KOPT-K1 (cell line): Measurements from ENCODE around the gene PTK7.

Experiments
- H3K27ac ChIP-seq: fragments of 200-600 bp; sonication (generic); 2 replicates; pipeline ENCODE4 v1.5.1; 2016; ENCODE audit warnings: antibody characterized with exemption, mild to moderate bottlenecking, low read depth, low read length; ENCODE audit not compliant: poor library complexity, severe bottlenecking
- H3K36me3 ChIP-seq: fragments of 200-600 bp; sonication (generic); 2 replicates; pipeline ENCODE4 v1.5.1; 2017; ENCODE audit warnings: antibody characterized with exemption, mild to moderate bottlenecking, low read length, moderate library complexity; ENCODE audit not compliant: insufficient read depth
- H3K9me3 ChIP-seq: fragments of 200-600 bp; sonication (generic); 2 replicates; pipeline ENCODE4 v1.5.1; 2017; ENCODE audit warnings: antibody characterized with exemption, low read length, mild to moderate bottlenecking; ENCODE audit not compliant: insufficient read depth, poor library complexity, severe bottlenecking

PTK7 gene

GRCh38 chr6:43047998-43048397, 28.1 kb upstream of the PTK7 start:
- Histone ChIP-seq H3K36me3 (peaks cover 71% of the 10 kb centered on the region), H3K9me3 (no peaks in the 10 kb centered on the region), H3K27ac (no peak overlapping the region)

GRCh38 chr6:43050981-43051380, 25.1 kb upstream of the PTK7 start:
- Histone ChIP-seq H3K36me3 (peaks cover 56% of the 10 kb centered on the region), H3K27ac (no peak overlapping the region), H3K9me3 (no peaks in the 10 kb centered on the region)

- Histone ChIP-seq H3K36me3 (peaks cover 47% of the 10 kb centered on the region), H3K27ac (peak overlapping the region; percentile 85), H3K9me3 (no peaks in the 10 kb centered on the region)
Measured at GRCh38 chr6:43052225-43052841, 23.8 kb upstream of the PTK7 start.

GRCh38 chr6:43052842-43053544, 23.1 kb upstream of the PTK7 start:
- Histone ChIP-seq H3K27ac (peak overlapping the region; percentile 85), H3K36me3 (peaks cover 46% of the 10 kb centered on the region), H3K9me3 (no peaks in the 10 kb centered on the region)

GRCh38 chr6:43053545-43054205, 22.4 kb upstream of the PTK7 start, which contains the start of gene CUL7:
Gene CUL7 (minus strand): TSS chr6:43053851. CDS start chr6:43052788, 1,063 bp downstream.
- peak within 1 kb of the TSS; percentile 85 for H3K27ac ChIP-seq
- peaks cover 43% of the 10 kb centered on the region for H3K36me3 ChIP-seq
- H3K9me3 ChIP-seq = no peaks in the 10 kb centered on the region

GRCh38 chr6:43054206-43054943, 21.7 kb upstream of the PTK7 start:
- peak overlapping the region; percentile 85 for H3K27ac ChIP-seq
- no peaks in the 10 kb centered on the region for H3K9me3 ChIP-seq
- peaks cover 38% of the 10 kb centered on the region for H3K36me3 ChIP-seq

GRCh38 chr6:43055966-43056365, 20.1 kb upstream of the PTK7 start:
- H3K9me3 ChIP-seq = no peaks in the 10 kb centered on the region
- H3K36me3 ChIP-seq = peaks cover 24% of the 10 kb centered on the region; the same call in 1 of the 2 replicates
- H3K27ac ChIP-seq = no peak overlapping the region

GRCh38 chr6:43058531-43058930, 17.6 kb upstream of the PTK7 start:
- Histone ChIP-seq H3K27ac (peak overlapping the region; percentile 61), H3K9me3 (no peaks in the 10 kb centered on the region), H3K36me3 (peaks cover 22% of the 10 kb centered on the region; the same call in 1 of the 2 replicates)

GRCh38 chr6:43059168-43060033, 16.7 kb upstream of the PTK7 start, which contains the start of the genes KLC4 and MRPL2:
Gene KLC4 (plus strand): TSS chr6:43059631. CDS start chr6:43061336, 1,705 bp downstream.
Gene MRPL2 (minus strand): TSS chr6:43059434. CDS start chr6:43059381, 53 bp downstream.
- peak within 1 kb of the TSS; percentile 61 for H3K27ac ChIP-seq
- peaks cover 22% of the 10 kb centered on the region; the same call in 1 of the 2 replicates for H3K36me3 ChIP-seq
- H3K9me3 ChIP-seq = no peaks in the 10 kb centered on the region

GRCh38 chr6:43060034-43060754, 15.9 kb upstream of the PTK7 start:
- peak overlapping the region; percentile 61 for H3K27ac ChIP-seq
- peaks cover 19% of the 10 kb centered on the region; the same call in 1 of the 2 replicates for H3K36me3 ChIP-seq
- H3K9me3 ChIP-seq = no peaks in the 10 kb centered on the region

GRCh38 chr6:43060755-43061633, 15.1 kb upstream of the PTK7 start:
- Histone ChIP-seq H3K27ac (no peak overlapping the region), H3K36me3 (peaks cover 17% of the 10 kb centered on the region; the same call in 1 of the 2 replicates), H3K9me3 (no peaks in the 10 kb centered on the region)

GRCh38 chr6:43061861-43062260, 14.3 kb upstream of the PTK7 start:
- Histone ChIP-seq H3K27ac (no peak overlapping the region), H3K9me3 (no peaks in the 10 kb centered on the region), H3K36me3 (peaks cover 13% of the 10 kb centered on the region; the same call in 1 of the 2 replicates)

GRCh38 chr6:43062818-43063217, 13.3 kb upstream of the PTK7 start:
- H3K9me3 ChIP-seq = no peaks in the 10 kb centered on the region
- peaks cover 9% of the 10 kb centered on the region; the same call in 1 of the 2 replicates for H3K36me3 ChIP-seq
- no peak overlapping the region for H3K27ac ChIP-seq
